SHP77 (cell line): ENCODE results near the gene ETS1.

ENCODE experiments used
- DNase-seq, 2 experiments: peaks; one replicate each; lab custom pipeline; 2025; lab: John Stamatoyannopoulos, UW

ETS1 gene

DNA sequence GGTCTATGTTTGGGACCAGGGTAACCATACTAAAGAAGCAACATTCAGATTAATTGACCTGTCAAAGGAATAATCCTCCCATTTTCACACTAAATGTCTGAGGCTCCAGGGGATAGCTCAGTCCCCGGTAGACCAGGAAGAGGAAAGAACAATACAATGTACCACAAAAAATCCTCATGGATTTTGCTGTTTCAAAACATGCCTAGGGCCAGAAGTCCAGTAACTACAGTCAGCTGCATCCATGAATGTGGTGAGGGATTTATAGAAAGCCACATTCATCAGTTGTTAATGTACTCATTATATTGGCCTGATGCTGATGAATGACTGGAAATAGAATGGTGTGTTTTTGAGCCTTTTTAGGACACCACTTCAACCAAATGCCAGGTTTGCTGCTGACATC, 6.9 kb upstream of the ETS1 start:
- DNase-seq = no peak

DNA sequence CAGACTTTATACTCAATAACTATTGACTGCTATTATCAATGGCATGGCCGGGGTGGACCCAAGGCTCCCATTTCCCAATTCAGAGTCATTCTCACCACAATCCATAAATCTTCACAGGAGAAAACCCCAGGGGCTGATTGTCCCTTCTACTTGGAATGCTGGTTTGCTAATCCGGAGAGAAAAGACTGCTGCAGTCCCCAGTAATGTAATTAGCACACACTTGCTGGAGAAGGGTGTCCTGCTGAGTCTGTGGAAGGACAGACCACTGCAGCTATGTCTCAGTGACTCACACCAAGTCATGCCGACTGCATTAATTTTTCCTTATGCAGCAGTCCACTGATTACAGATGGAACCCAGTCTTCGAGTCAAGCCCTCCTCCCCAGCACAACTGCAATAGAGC, 5.9 kb upstream of the ETS1 start:
- DNase-seq = no peak

DNA sequence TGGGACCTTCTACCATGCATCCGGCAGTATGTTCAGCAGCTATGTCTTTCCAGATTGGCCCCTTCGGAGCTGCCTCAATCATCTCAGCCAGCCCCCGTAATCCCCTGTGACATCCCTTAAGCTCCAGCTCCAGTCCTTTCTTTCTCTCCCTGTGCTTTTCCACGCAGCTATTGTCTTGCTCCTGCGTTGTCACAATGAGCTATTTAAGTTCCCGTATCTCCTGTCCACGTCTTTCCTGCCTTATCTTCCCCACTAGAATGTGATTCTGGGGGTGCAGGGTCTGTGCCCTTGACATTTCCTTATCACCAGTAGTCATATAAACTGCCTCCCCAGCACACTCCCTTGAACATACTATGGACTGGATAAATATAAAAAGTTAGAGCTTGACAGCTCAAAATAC, 5.1 kb upstream of the ETS1 start:
- DNase-seq = no peak

DNA sequence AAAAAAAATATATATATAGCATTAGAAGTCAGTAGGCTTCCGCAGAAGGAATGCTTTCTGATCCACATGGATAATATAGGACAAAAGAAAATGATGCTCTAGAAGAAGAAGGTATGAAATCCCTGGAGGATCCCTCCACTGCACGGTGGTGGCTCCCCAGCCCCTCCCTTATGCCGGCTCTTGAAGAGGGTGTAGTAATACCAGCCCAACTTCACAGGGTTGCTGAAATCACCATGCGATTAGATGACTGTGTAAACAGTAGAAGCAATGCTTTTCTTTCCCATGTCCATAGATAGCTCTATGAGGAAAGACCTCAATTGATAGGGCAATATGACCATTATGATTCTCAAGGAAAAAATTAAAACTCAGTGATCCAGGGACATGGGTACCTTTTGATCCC, 3.2 kb upstream of the ETS1 start:
- no peak for DNase-seq

DNA sequence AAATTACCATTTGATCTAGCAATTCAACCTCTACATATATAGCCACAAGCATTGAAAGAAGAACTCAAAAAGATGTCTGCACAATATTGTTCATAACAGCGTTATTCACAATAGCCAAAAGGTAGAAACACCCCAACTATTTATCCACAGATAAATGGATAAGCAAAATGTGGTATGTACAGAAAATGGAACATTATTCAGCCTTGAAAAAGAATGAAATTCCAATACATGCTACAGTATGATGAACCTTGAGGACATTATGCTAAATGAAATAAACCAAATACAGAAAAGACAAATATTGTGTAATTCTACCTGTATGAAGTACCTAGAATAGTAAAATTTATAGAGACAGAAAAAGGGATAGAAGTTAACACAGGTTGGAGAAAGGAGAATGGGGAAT, 2.6 kb upstream of the ETS1 start:
- DNase-seq = no peak

DNA sequence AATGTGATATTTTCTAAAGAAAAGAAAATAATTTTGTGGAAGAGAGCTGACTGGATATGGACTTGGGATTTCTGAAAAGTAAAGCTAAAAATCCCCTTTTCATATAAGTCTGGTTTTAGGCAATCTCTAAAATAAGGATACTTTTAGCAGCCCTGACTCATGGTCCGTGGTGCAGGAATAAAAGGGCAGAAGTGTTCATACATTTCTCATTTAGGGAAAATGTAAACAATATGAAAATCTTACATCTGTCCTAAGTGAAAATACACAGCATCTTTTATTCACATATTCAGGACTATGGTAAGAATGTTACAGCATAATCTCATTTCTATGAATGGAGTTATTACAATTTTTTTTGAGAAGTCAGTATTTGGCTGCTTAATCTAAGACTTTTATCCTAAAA, 735 bp upstream of the ETS1 start:
- no peak for DNase-seq

DNA sequence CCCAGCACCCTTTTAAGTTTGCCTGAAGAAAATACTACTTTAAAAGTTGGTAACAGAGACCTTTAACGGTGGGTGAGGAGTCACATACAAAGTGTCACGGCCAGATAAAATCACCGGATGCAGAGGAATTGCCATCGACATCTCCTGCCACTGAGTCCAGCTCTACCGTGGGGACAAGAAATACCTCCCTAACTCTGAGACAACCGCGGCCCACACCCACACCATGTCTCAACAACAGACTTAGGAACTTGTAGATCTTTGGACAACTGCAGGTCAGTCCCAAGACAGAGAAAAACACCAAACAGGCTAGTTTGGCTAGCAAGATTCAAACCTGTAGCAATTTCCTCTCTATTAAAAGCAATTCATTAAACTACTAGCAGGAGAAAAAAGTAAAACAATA, 669 bp downstream of the ETS1 start:
- no peak for DNase-seq

DNA sequence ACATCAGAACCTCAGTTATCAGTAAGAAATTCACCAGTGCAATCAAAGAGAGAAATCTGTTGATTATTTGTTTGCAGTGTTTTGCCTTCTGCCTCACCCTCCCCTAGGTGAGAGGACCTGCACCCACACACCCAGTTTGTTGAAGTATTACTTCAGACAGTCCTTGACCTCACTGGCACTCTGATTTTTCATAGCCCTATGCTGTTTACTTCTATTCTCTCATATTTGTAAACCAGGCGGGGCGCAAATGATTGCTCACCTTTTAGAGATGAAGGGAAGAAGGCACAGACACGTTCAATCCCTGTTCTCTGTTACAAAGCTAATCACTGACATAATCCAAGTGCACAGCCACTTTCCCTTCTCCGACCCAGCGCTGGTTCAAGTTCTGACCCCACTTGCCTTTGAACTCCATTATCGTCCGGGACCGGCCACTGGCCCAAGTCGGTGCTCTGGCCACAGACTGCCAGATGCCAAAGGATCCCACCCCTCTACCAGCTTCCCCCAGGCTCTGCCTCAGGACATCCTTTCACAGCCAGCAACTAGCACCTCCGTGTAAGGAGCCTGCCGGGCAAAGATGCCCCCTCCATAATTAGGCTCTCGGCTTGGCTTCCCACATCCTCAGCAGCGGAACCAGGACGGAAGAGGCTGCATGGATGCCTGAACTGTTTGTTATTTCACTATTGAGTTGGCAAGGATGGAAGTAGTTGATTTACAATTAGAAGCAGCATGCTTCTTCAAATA, 1.7 kb downstream of the ETS1 start:
- no peak for DNase-seq

DNA sequence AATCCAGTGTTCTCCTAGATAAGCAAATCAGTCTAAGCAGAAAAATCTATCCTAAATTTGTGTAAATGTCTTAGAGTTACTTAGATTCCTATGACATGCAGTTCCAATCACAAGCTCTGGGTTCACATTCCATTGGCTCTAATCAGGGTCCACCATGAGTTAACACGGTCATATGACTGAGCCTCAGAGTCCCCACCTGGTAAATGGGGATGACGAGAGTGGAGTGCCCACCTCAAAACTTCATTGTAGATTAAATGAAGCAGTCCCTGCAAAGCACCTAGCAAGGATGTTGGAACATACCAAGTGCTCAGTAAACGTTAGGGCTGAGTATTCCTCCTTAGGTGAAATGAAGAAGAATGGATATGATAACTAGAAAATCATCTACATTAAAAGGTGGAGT, 3.1 kb downstream of the ETS1 start:
- no peak for DNase-seq

DNA sequence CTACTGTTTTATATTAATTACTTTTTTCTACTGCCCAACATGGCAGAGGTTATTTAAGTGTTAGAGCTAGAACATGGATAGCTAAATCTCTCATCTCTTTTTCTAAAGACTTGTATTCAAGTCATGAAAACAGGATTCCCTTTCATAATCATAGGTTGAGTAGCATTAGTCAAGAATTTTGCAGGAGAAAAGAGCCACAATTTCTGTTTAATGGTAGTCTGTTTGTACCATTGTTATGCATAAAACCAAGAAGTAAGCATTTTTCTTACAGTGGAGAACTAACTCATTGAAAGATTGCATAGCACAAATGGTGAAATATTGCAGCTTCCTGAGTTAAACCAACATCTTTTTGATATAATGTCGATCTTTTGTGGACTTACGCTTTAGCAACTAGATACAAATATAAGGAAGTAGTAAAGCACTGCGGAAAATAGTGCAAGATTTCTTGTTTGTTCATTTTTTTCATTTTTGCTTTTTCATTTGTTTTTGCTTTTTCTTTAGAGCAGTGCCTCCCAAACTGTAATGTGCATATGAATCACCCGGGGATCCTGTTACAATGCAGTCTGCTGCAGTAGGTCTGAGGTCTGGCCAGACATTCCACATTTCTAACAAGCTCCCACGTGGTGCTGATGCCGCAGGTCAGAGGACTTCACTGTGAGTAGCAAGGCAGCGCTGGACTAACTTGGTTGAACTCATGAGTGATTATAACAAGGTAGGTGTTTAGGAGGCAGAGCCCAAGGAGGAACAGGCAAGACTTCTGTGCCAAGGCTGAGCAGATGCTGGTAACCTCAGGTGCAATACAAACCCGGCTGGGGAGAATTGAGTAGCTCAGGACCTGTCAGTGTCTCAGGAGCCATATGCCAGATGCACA, 4.6 kb downstream of the ETS1 start:
- DNase-seq = no peak

DNA sequence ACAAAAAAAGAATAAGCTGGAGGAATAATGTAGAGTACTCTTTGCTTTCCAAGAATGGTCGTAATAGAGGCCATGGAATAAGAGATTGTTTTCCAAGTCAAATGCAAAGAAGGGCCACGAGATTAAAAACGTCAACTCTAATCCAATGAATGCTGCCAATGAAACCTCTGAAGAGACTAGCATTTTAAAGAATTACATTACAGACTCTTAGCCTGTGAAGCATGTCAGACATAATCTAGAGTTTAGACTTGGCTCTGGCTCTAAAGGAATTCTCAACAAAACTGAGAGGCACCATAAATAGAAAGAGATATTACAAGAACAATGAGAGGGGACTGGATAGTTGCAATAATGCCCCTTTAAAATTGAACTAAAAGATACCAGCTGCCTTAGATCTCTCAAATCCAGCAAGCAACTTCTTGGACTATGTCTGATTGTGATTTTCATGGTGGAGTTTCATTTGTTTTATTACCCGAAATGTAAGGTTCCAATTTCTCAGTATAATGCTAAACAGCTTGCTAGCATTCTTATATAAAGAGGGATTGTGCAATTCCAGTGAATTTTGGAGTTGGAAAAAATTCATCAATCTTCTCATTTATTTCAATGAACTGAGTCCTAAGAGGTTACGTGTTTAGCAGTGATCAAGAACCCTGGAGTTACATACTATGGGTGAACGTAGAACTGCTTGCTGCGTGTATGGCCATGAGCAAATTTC, 5.6 kb downstream of the ETS1 start:
- DNase-seq = no peak

DNA sequence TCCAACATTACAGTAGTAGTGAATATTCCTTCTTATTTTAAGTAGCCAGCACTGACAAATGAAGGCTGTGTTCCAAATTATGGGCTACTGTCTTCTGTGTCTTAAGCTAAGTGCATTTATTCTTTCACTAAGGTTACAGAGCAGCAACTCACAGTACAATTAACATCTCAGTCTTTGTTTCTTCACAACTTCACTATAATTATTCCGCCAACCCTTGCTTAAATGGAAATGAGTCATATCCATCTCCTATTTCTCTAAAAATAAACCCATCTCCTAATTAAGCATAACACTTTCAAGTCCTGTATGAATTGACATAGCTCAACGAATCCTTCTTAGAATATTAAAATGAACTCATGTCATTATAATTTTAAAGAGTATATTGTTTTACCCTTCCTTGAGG, 6.7 kb downstream of the ETS1 start:
- DNase-seq = no peak

DNA sequence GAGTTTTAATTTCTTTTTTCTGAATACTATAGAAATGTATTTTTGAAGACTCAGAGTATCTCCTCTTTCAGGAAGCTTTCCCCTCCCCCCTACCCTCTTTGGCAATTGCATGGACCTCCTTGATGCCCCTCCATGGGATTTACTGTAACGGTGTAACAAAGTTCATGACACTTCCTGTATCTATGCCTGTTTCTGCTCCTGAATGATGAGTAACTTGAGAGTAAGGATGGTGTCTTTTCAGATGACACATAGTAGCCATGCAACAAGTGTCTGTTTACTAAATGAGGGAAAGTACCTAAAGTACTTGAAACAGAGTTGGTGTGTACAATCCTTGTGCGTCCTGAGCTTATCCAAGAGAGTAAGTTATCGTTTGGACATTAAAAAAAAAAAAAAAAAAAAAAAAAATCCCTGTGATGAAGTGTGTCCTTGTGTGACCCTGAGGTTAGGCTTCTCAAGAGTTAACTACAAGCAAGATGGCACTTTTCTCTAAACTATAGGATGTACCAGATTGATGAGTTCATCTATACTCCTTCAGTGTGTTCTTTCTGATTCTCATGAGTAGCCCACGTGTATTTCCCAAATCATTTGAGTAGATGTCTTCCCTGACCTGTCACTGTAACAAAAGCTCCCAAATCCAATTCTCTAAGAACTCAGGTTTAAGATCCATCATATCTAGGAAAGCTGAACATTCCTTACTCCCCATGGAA, 7.4 kb downstream of the ETS1 start:
- no peak for DNase-seq

DNA sequence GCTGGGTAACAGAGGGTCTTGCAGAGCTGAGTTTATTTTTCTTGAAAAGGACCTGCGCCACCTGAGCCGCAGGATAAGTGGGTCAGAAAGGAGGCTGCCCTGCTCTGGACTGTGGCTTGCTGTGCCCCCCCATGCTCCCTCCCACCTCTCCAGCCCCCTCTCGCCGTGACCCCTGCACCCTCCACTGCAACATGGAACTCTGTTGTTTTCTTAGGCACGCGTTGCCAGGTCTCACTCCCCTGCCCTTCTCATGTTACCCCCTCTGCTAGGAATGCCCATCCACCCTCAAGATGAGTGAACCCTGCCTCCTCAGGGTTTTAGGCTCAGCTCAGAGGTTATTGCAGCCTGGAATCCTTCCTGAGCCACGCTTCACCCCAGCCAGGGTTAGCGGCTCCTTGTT, 10.8 kb downstream of the ETS1 start:
- DNase-seq = no peak

DNA sequence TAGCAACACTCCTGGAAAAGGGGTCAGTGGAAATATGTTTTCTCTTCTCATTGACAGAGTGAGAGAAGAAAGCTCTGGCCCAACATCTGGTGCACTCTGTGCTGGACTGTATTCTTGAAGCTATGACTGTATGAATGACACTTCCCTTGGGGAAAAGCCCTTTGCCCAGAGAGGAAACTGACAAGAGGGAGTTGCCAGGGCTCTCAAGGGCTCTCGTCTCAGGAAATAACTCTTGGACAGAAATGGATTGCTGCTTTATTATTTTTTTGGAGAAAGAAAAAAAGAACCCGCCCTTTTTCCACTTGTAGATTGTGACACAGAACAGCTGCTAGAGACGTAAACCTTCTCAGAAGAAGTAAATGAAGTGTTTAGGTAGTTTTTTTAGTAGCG, 11.4 kb downstream of the ETS1 start:
- no peak for DNase-seq

DNA sequence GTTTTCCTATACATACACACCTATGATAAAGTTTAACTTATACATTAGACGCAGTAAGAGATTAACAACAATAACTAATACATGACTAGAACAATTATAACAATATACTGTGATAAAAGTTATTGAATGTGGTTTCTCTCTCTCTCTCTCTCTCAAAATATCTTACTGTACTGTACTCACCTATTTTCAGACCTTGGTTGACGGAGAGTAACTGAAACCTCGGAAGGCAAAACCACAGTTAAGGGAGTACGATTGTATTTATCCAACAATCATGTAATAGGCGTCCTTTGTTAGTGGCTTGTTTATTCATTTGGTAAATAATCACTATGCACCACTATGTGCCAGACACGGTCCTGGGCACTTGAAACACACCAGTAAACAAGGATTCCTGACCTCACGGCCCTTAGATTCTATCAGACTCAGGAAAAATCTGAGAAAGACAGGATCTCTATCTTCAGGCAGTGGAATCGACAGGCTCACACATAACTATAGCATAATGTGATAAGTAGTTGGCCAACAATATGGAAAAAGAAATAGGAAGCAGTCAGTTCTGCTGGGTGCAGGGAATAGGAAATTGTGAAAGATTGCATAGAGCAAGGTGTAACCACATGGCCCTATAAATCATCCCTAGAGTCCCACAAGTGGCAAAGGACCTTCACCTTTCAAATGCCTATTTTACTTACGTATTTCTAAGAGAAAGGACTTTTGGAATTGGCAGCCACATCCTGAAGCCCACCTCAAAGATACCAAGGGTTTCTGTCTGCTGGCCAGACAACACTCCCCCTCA, 12.0 kb downstream of the ETS1 start:
- DNase-seq = no peak

DNA sequence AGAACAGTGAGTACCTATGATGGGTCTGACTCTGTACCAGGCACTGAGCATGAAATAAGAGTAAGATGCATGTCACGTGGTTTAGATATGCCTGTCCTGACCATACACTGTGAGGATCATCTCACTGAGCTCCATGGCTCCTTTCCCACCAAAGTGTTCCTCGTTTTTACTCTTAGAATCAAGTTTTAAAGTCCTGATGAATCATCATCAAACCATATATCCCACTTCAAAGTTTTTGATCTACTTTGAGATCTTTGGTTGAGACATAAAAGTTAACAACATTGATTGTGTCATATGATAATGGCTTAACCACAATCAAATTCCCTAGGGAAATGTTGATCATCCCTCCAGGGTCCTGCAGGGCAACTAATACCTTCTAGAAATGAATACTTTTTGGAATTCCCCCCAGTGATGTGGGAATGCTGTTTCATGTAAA, 12.8 kb downstream of the ETS1 start:
- DNase-seq = no peak

DNA sequence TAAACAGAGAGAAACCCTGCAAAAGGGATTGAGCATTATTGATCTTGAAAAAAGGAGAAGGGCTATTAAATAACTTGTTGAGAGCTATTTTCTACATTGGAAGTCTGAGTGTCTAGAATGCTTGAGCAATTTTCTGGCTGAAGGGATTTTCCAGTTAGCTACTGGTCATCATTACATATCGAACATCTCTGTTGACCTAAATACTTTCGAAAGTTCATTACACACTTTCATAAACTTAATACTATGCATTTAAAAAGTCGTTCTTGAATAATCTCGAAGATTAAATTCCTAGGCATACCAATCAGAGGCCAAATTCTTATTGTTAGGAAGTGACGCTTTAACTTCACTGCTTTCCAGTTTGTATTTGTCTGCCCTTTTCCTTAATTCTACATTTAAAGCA, 13.7 kb downstream of the ETS1 start:
- no peak for DNase-seq

DNA sequence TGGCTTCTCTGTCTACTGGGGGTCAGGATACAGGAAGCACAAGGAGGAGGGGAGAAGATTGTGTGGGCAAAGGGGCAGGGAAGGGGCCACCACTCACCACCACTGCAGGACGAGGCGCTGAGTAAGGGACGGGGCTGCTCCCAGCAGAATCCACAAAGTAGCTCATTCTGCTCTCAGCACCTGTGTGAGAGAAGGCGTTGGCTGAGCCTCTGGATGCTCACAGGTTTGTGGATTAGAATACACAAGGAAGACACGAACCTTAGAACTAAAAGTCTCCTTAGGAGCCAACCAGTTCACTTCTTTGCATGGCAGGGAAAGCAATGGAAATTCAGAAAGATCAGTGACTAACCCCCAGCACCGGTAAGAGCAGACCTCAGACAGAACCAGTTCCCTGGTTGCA, 14.4 kb downstream of the ETS1 start:
- DNase-seq = no peak

DNA sequence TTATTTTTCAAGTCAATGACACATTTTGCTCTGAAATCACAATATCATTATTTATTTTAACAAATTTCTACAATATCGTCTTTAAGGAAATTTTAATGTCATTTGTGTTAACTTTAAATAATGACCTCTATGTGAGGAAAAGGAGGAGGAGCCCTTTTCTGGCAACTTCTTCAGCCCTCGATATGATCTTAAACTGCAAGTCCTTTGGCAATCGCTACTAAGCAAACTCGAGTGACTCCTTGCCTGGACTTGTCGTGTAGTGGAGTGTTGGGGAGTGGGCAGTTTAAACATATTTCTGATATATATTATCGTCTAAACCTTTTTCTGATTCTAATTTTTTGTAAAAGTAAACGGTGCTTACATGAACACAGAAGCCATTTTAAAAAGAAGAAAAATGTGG, 16.7 kb downstream of the ETS1 start:
- DNase-seq = no peak

DNA sequence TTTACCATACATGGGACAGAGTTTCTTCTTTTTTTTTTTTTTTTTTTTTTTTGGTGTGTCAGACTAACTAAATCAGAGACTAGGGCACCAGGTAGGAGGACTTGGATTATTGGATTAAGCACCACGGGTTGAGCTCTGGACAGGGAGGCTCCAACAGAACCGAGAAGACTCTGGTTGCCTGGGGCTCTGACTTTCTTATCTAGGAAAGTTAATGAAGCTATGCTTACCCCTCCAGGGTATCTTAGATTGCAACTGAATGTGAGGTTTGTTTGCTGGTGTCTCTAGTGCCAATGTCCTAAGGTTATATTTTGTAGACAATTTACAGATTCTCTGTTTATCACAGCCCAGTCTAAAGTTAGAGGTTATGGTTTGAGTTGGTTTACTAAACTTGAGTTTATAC, 18.1 kb downstream of the ETS1 start:
- DNase-seq = no peak
